Activated CD4-positive, CD25-positive, alpha-beta regulatory T cell treated with anti-CD3 and anti-CD28 coated beads, Interleukin-2, amount 50 U/mL, for 72 hours (primary cell): ENCODE measurements around the gene ELF4.

Experiments used
- DNase-seq: peaks from one replicate; pipeline ENCODE4 v3.0.0; 2021

ELF4 gene

GRCh38 chrX:130034178-130034577 lies 76.1 kb downstream of the ELF4 start:
- no peak for DNase-seq

GRCh38 chrX:130032552-130032951 lies 77.7 kb downstream of the ELF4 start:
- DNase-seq: no peak

- no peak for DNase-seq
These were observed 79.5 kb downstream of the ELF4 start for GRCh38 chrX:130030826-130031225.

- peak; percentile 57 for DNase-seq
These were observed 82.1 kb downstream of the ELF4 start for GRCh38 chrX:130028196-130028595.

GRCh38 chrX:130027569-130027968 lies 82.7 kb downstream of the ELF4 start:
- no peak for DNase-seq

DNA sequence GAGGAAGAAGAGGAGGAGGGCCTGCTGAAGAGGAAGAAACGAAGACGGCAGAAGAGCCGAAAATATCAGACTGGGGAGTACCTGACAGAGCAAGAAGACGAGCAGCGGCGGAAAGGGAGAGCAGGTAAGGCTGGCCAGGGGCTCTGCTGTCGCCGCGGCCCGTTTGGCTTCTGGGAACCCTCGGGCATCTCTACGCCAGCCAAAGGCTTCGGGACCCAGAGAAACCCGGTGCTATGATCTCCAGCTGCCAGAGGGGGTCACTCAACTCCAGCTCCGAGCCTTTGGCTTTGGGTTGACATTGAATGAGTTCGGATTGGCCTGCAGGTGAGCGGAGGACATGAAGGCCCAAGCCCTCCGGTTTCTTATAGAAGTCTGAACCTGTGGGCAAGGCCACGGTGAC lies 85.0 kb downstream of the ELF4 start:
- DNase-seq: no peak

GRCh38 chrX:130024127-130024526 lies 86.2 kb downstream of the ELF4 start:
- peak; percentile 74 for DNase-seq

- DNase-seq: no peak
These were observed 89.5 kb downstream of the ELF4 start for GRCh38 chrX:130020661-130021324.

DNA sequence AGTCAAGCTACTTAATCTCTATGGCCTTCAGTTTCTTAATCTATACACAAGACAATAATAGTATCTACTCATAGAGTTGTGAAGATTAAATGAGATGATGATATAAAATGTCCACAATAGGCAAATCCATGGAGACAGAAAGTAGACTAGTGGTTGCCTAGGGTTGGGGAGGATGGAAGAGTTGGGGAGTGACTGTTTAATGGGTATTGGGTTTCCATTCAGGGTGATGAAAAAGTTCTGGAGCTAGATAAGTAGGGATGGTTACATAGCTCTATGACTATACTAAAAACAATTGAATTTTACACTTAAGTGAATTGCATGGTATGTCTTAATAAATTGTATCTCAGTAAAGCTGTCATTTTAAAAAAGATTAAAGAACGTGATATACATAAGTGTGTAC lies 92.2 kb downstream of the ELF4 start:
- DNase-seq: no peak

GRCh38 chrX:130015181-130015580 lies 95.1 kb downstream of the ELF4 start:
- DNase-seq: no peak
